Muscle layer of colon (tissue), 2 donors: ENCODE data around the gene TRIP4.
"Not testable (repeated sequence)": the region's sequence is repeated elsewhere in the genome, so short reads cannot be mapped to it uniquely, and the experiment has no call there.

Source experiments
- H3K27ac ChIP-seq: one replicate; pipeline ENCODE4 v1.7.0; 2013; ENCODE audit warnings: low read depth, mild to moderate bottlenecking, low read length, moderate library complexity
- H3K27me3 ChIP-seq, 2 donors: one replicate each; pipeline ENCODE4 v1.7.0; 2013; ENCODE audit warnings: low read length in 2 of 2, mild to moderate bottlenecking in 2 of 2; ENCODE audit not compliant: insufficient read depth in 2 of 2, control insufficient read depth in 1 of 2
- H3K36me3 ChIP-seq: one replicate; pipeline ENCODE4 v1.7.0; 2013; ENCODE audit warnings: mild to moderate bottlenecking, low read length; ENCODE audit not compliant: insufficient read depth
- H3K4me1 ChIP-seq: one replicate; pipeline ENCODE4 v1.7.0; 2013; ENCODE audit warnings: mild to moderate bottlenecking, low read length; ENCODE audit not compliant: insufficient read depth
- H3K4me3 ChIP-seq, 2 donors: one replicate each; pipeline ENCODE4 v1.7.0; 2013; ENCODE audit warnings: low read length in 2 of 2, low read depth in 1 of 2, mild to moderate bottlenecking in 1 of 2, moderate library complexity in 1 of 2
- H3K9ac ChIP-seq: one replicate; pipeline ENCODE4 v1.7.0; 2013; ENCODE audit warnings: low read length
- H3K9me3 ChIP-seq: one replicate; pipeline ENCODE4 v1.7.0; 2013; ENCODE audit warnings: mild to moderate bottlenecking, low read length
- donor health status: abdominal sarcoma.
- donor health status: Adenocarcinoma of cecum.

TRIP4 gene

GRCh38 chr15:64355348-64355943 lies 32.2 kb upstream of the TRIP4 start:
- peak overlapping the region; percentile 88 for H3K4me3 ChIP-seq
- peaks cover 10% of the 10 kb centered on the region for H3K4me1 ChIP-seq
- H3K9me3 ChIP-seq: no peaks in the 10 kb centered on the region
- H3K27me3 ChIP-seq: no peaks in the 10 kb centered on the region
- peak overlapping the region; percentile 54 for H3K9ac ChIP-seq
- H3K36me3 ChIP-seq: no peaks in the 10 kb centered on the region
- peak overlapping the region; percentile 64 for H3K27ac ChIP-seq

GRCh38 chr15:64355944-64356709 lies 31.5 kb upstream of the TRIP4 start, which contains the start of gene CSNK1G1:
Gene CSNK1G1, minus strand, starts transcription at chr15:64356173. Its CDS starts 55,674 bp downstream, at chr15:64300499.
- H3K36me3 ChIP-seq: no peaks in the 10 kb centered on the region
- peak within 1 kb of the TSS; percentile 64 for H3K27ac ChIP-seq
- no peaks in the 10 kb centered on the region for H3K27me3 ChIP-seq
- H3K9ac ChIP-seq: peak within 1 kb of the TSS; percentile 54
- H3K9me3 ChIP-seq: no peaks in the 10 kb centered on the region
- peaks cover 10% of the 10 kb centered on the region for H3K4me1 ChIP-seq
- peak within 1 kb of the TSS; percentile 88 for H3K4me3 ChIP-seq

GRCh38 chr15:64356710-64357040 lies 31.0 kb upstream of the TRIP4 start:
- Histone ChIP-seq H3K27ac (peak overlapping the region; percentile 64), H3K9me3 (no peaks in the 10 kb centered on the region), H3K36me3 (no peaks in the 10 kb centered on the region), H3K4me3 (peak overlapping the region; percentile 88), H3K27me3 (no peaks in the 10 kb centered on the region), H3K4me1 (peaks cover 10% of the 10 kb centered on the region), H3K9ac (no peak overlapping the region)

DNA sequence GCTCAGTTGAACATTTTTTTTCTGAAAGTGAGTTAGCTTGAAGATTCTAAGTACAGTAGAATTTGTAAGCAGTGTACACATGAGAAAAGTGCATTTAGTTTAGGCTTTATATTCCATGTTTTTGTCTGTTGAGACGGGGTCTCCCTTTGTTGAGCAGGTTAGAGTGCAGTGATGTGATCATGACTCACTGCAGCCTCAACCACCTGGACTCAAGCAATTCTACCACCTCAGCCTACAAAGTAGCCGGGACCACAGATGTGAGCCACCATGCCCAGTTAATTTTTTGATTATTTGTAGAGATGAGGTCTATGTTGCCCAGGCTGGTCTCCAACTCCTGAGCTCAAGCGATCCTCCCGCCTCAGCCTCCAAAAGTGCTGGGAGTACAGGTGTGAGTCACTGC lies 26.4 kb upstream of the TRIP4 start:
- H3K27me3 ChIP-seq: no peaks in the 10 kb centered on the region
- no peak overlapping the region for H3K27ac ChIP-seq
- no peaks in the 10 kb centered on the region for H3K4me1 ChIP-seq
- no peaks in the 10 kb centered on the region for H3K9me3 ChIP-seq
- no peak overlapping the region for H3K4me3 ChIP-seq
- H3K9ac ChIP-seq: no peak overlapping the region
- H3K36me3 ChIP-seq: no peaks in the 10 kb centered on the region

GRCh38 chr15:64369078-64369607 lies 18.5 kb upstream of the TRIP4 start:
- Histone ChIP-seq H3K9me3 (no peaks in the 10 kb centered on the region), H3K4me1 (no peaks in the 10 kb centered on the region), H3K4me3 (no peak overlapping the region), H3K36me3 (no peaks in the 10 kb centered on the region), H3K9ac (no peak overlapping the region), H3K27ac (no peak overlapping the region), H3K27me3 (no peaks in the 10 kb centered on the region)

DNA sequence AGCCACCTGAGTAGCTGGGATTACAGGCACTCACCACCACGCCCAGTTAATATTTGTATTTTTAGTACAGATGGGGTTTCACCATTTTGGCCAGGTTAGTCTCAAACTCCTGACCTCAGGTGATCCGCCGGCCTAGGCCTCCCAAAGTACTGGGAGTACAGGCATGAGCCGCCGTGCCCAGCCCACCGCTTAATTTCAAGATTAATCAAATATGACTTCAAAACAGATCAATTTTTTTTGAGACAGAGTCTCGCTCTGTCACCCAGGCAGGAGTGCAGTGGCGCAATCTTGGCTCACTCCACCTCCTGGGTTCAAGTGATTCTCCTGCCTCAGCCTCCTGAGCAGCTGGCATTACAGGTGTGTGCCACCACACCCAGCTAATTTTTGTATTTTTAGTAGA lies 16.3 kb upstream of the TRIP4 start:
- not testable (repeated sequence) for H3K36me3 ChIP-seq, H3K9me3 ChIP-seq, H3K9ac ChIP-seq, H3K27me3 ChIP-seq, H3K4me3 ChIP-seq, H3K4me1 ChIP-seq, H3K27ac ChIP-seq

DNA sequence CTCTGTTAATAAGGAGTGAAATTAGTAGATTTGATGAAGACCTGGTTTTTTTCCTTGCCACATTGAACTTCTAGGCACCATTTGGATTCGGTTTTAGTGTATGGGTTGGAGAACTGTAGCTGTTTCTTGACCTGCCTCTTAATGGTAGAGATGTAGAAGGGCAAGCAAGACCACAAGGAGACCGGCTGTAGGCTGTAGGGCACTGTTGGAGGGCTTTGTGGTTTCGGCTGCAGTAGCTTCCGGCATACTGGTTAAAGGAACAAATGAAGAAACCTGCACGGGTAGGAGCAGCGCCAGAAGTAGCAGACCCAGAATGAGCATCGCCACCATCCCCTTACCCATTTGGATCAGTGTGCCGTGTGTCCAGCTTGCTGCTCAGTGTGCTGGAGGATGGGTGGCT lies 14.3 kb upstream of the TRIP4 start:
- Histone ChIP-seq H3K27ac (no peak overlapping the region), H3K4me1 (no peaks in the 10 kb centered on the region), H3K9me3 (no peaks in the 10 kb centered on the region), H3K4me3 (no peak overlapping the region), H3K27me3 (no peaks in the 10 kb centered on the region), H3K36me3 (no peaks in the 10 kb centered on the region), H3K9ac (no peak overlapping the region)

- peaks cover 4% of the 10 kb centered on the region for H3K4me1 ChIP-seq
- H3K4me3 ChIP-seq: no peak overlapping the region
- no peak overlapping the region for H3K9ac ChIP-seq
- no peaks in the 10 kb centered on the region for H3K36me3 ChIP-seq
- H3K27ac ChIP-seq: no peak overlapping the region
- no peaks in the 10 kb centered on the region for H3K9me3 ChIP-seq
- H3K27me3 ChIP-seq: no peaks in the 10 kb centered on the region
These were observed 8.2 kb upstream of the TRIP4 start for GRCh38 chr15:64379216-64379960.

- H3K4me1 ChIP-seq, H3K36me3 ChIP-seq, H3K9me3 ChIP-seq, H3K4me3 ChIP-seq, H3K27ac ChIP-seq, H3K27me3 ChIP-seq, H3K9ac ChIP-seq: not testable (repeated sequence)
These were observed 7.3 kb upstream of the TRIP4 start for GRCh38 chr15:64380130-64380870.

DNA sequence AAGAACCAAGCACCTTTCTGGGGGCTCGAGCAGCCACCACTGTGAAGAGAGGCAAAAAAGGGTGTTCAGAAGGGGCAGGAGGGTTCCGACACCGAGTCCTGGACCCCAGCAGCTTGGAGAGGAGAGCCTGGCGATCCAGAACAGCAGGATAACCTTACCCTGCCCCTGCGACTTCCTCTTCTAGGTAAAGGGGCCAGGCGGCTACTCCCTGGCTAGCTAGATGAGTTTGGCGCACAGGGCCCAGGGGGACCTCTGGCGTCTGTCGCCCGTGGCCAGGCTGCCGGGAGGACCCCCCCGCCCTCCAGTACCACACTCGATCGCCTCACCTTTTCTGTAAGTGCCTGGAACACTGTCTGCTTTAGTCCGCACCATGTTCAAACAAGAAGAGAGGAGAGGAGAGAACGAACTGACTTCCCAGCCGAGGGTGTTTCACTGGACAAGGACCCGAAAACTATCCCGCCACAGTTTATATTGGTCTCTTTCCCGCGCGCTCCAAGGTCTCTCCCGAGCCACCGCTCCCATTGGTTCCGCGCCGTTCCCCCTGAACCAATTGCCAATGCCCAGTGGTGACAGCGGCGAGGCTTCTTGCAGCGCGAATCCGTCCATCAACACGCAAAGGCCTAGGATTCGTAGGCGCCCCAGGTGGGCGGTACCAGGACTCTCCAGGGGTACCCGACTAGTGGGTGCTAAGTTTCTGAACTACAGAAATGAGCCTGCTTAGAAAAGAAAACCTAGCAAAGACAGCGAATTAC lies 6.5 kb upstream of the TRIP4 start, which contains the start of gene PCLAF:
Gene PCLAF (minus strand): TSS at position 442 of the 752 bp plus-strand sequence. CDS start 70 bp downstream, at position 372.
- H3K27ac ChIP-seq: no peak within 1 kb of the TSS
- peak within 1 kb of the TSS; percentile 66 to 71 for H3K4me3 ChIP-seq
- no peaks in the 10 kb centered on the region for H3K27me3 ChIP-seq
- no peaks in the 10 kb centered on the region for H3K9me3 ChIP-seq
- peaks cover 4% of the 10 kb centered on the region for H3K4me1 ChIP-seq
- no peak within 1 kb of the TSS for H3K9ac ChIP-seq
- no peaks in the 10 kb centered on the region for H3K36me3 ChIP-seq
